ENCODE results near the gene ARHGAP35. TPM values are rescaled to one million over a fixed set of nuclear protein-coding genes. Genes with fewer than 3 reads are reported as not detected.
"Not testable (repeated sequence)": the region's sequence is repeated elsewhere in the genome, so short reads cannot be mapped to it uniquely, and the experiment has no call there.

Gene ARHGAP35
- total RNA-seq, 1 experiment from 2014 or later = 49.5 TPM

DNA sequence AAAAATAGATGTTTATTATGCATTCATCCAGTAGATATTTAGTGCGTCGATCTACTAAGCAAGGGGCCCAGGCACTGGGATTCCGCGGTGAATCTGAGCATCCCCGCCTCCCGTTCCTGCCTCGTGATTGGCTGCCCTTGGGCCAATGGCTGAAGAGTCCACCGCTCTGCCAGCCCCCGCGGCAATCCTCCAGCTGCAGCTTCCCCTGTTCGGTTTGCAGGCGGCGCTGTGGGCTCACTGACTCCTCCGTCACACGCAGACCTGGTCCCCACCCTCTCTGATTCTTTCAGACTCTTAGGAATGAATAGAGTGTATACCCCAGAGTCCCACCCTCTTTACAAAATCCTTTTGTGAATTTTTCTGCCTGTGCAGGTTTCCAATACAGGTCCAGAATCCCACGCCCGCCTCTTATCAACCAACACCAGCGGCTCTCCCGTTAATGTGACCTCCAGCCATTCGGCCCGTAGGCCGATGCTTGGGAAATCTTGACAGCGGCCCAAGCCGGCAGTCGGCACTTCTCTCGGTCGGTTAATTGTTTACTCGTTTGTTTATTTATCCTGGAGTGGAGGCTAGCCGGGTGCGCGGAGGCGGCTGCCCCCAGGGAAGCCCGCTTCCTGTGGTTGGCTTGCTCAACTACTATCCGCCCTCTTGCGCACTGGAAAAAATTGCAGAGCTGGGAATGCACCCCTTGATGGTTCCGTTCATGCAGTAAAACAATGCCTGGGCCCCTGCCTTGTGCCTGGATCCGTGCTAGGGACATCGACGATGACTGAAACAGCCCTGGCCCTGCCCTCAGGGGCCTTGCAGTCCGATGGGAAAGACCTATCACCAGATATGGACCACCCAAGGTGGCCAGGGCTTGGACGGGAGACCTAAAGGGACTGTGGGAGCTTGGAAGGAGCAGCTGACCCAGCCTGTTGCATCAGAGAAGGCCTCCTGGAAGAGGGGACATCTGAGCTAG lies 4.5 kb upstream of the ARHGAP35 start:
- no peaks in the 10 kb centered on the region for H3K4me1 ChIP-seq
- H3K9me3 ChIP-seq (replicated peaks) = no peaks in the 10 kb centered on the region
- peak overlapping the region; percentile 50 for H3K4me3 ChIP-seq
- no peaks in the 10 kb centered on the region for H3K27me3 ChIP-seq
- H3K36me3 ChIP-seq = no peaks in the 10 kb centered on the region
- DNase-seq = peak; percentile 96
- no peak overlapping the region for H3K27ac ChIP-seq

DNA sequence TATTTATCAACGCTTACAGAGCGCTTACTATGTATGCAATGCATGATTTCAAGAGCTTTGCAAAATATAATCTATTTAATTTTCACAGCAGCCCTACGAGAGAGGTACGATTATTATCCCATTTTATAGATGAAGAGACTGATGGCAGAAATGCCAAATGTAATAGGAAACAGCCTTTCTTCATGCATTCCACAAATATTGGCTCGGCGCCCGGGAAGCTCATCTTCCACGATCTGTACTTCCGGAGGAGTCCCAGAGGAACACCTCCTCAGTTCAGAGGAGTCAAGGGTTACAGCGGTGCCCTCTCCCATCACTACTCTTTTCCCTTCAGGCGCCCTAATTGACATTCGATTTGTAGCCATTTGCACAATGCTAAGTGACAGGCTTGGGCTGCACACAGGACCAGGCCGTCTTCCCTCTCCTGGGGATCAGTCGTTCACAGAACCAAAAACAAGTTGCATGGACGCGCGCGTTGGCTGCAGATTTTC lies 1.1 kb upstream of the ARHGAP35 start:
- peaks cover 15% of the 10 kb centered on the region for H3K4me1 ChIP-seq
- no peaks in the 10 kb centered on the region for H3K27me3 ChIP-seq
- DNase-seq = peak; percentile 95 to 96

DNA sequence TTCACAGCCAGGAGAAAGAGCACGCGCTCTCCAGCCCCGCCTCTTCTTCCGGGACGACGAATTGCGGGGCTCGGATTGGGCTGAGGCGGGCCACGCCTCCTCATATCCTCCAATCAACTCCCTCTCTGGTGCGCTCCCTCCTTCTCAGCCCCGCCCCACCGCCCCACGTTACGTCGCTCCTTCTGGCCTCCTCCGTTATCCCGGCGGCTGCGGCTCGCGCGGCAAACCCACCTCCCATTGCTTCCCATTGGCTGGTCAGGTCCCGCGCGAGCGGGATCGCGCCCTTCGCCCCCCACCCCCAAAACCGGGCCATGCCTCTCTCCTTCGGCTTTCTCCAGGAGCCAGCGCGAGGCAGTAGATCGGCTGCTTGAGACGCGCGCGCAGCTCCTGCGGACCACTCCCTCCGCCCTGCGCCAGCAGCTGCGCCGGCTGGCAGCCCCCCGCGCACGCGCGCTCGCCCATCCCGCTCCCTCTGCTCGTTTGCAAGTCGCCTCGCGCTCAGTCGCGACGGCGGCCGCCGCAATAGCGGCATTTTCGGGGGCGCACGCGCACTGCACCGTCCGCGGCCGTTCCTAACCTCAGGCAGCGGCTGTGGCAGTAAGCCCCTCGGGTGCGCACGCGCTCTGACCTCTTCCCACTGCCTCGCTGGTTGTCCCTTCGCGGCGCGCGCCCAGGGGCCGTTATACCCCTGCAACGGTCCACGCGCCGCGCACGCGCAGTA lies 512 bp upstream of the ARHGAP35 start:
- Histone ChIP-seq H3K9me3 (replicated peaks) (no peaks in the 10 kb centered on the region), H3K27me3 (no peaks in the 10 kb centered on the region), H3K4me3 (peak overlapping the region; percentile 81), H3K36me3 (no peaks in the 10 kb centered on the region), H3K27ac (peak overlapping the region; percentile 99), H3K4me1 (peaks cover 18% of the 10 kb centered on the region)
- peak; percentile 99 for DNase-seq

More for the DNA sequence above, 1.1 kb upstream of the ARHGAP35 start:
- peak overlapping the region; percentile 81 for H3K4me3 ChIP-seq
- H3K9me3 ChIP-seq (replicated peaks) = no peaks in the 10 kb centered on the region
- H3K36me3 ChIP-seq = no peaks in the 10 kb centered on the region
- peak overlapping the region; percentile 99 for H3K27ac ChIP-seq

- H3K4me3 ChIP-seq = peak overlapping the region; percentile 81
- no peaks in the 10 kb centered on the region for H3K36me3 ChIP-seq
- H3K9me3 ChIP-seq (replicated peaks) = no peaks in the 10 kb centered on the region
- peaks cover 23% of the 10 kb centered on the region for H3K4me1 ChIP-seq
- H3K27me3 ChIP-seq = no peaks in the 10 kb centered on the region
- H3K27ac ChIP-seq = peak overlapping the region; percentile 4; the same call in 1 of the 2 replicates
- peak in 1 of 2 experiments; percentile 41 for DNase-seq
These were observed 1.1 kb downstream of the ARHGAP35 start for GRCh38 chr19:46861691-46862502.

- Histone ChIP-seq H3K4me1 (peaks cover 27% of the 10 kb centered on the region), H3K9me3 (replicated peaks) (no peaks in the 10 kb centered on the region), H3K36me3 (no peaks in the 10 kb centered on the region), H3K27me3 (no peaks in the 10 kb centered on the region), H3K27ac (no peak overlapping the region), H3K4me3 (peak overlapping the region; percentile 81)
- DNase-seq = no peak
These were observed 1.7 kb downstream of the ARHGAP35 start for GRCh38 chr19:46862503-46862834.

- Histone ChIP-seq H3K4me3 (peak overlapping the region; percentile 81), H3K36me3 (no peaks in the 10 kb centered on the region), H3K27me3 (no peaks in the 10 kb centered on the region), H3K4me1 (peaks cover 27% of the 10 kb centered on the region), H3K27ac (no peak overlapping the region), H3K9me3 (replicated peaks) (no peaks in the 10 kb centered on the region)
- peak in 1 of 2 experiments; percentile 30 for DNase-seq
These were observed 2.3 kb downstream of the ARHGAP35 start for GRCh38 chr19:46862974-46863632.

DNA sequence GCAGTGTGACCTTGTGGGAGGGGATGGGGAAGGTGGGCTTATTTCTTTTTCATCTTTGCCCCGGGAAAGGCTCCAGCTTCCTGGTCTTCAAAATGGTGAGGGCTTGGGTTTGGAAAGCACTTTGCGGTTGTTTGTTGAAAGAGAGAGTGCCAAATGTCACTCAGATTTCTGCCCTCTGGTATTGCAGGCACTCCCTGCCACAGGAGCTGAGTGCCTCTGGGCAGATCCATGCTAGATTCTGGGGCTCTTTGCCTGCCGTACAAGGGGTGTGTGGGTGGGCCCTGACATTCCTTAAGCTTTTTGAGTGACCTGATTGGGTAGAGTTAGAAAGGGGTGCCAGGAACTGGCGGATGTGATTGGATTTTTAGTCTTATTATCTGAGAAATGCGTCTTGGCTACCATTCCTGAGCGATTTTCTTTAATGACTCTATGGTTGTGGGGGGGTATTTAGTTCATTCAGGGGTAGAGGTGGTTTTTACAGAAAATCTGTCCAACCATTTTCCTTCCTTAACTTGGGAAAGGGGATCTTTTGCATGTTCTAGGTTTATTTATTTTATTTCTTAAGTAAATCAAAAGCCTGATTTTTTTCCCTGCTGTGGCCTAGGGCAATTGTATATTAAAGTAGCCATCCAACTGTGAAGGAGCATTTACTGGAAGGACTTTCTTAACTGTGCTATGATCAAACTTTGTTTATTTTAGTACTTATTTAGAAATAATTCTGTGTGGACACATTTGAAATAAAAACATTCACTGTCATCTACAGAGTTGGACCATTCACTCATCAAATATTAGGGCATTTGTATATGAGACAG lies 3.2 kb downstream of the ARHGAP35 start:
- Histone ChIP-seq H3K9me3 (replicated peaks) (no peaks in the 10 kb centered on the region), H3K27me3 (no peaks in the 10 kb centered on the region), H3K4me1 (peaks cover 27% of the 10 kb centered on the region), H3K4me3 (peak overlapping the region; percentile 81), H3K27ac (no peak overlapping the region), H3K36me3 (no peaks in the 10 kb centered on the region)
- DNase-seq = peak; percentile 81 to 84

GRCh38 chr19:46866407-46867136 lies 5.8 kb downstream of the ARHGAP35 start:
- Histone ChIP-seq H3K36me3 (no peaks in the 10 kb centered on the region), H3K27me3 (no peaks in the 10 kb centered on the region), H3K27ac (no peak overlapping the region), H3K9me3 (replicated peaks) (no peaks in the 10 kb centered on the region), H3K4me1 (peaks cover 27% of the 10 kb centered on the region), H3K4me3 (no peak overlapping the region)
- no peak for DNase-seq

DNA sequence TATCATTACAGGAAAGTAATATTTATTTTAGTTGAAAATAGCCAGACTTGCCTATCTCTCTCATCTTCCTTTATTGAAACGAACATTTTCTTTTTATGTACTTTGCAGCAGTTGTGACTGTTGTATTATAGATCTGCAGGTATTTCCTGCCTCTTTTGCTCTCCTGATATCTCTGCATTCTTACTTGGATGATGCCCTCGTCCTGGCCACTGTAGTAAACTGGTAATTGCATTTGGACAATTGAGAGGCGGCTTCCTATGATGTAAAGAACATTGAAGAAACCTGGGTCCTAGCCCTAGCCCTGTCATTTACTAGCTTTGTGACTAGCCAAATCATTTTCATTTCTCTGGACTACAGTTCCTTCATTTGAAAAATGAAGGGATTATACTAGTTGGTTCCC lies 6.4 kb downstream of the ARHGAP35 start:
- Histone ChIP-seq H3K4me1 (peaks cover 27% of the 10 kb centered on the region), H3K27me3 (no peaks in the 10 kb centered on the region), H3K9me3 (replicated peaks) (no peaks in the 10 kb centered on the region), H3K36me3 (no peaks in the 10 kb centered on the region), H3K27ac (no peak overlapping the region), H3K4me3 (no peak overlapping the region)
- DNase-seq = no peak

DNA sequence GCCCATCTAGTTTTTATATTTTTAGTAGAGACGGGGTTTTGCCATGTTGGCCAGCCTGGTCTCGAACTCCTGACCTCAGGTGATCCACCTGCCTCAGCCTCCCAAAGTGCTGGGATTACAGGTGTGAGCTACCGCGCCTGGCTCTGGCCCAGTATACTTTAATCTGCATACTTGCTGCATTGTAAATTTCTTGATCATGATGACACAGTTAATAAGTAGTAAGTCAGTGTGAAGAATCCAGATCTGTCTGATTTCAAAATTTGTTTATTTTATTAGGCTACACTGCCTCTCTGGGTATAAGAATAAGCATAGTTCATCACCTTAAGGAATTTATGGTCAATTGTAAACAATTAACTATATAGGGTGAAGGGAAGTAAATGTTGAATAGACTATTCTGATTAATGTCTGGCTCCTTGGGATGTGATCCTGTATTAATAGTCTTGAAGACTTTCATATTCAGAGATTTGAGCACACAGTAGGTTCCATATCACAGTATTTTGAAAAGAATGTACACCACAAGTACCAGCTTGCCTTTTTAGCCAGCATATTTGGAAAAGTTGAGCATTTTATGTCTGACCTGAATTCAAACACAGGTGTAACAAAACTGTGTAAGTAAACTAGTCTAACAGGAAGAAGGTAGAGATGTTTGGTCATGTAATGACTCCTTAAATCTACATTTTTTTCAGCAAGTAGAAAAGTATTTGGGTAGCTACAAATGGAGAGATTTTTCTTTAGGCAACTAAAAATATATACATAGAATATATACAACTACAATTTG lies 7.4 kb downstream of the ARHGAP35 start:
- H3K9me3 ChIP-seq (replicated peaks) = no peaks in the 10 kb centered on the region
- H3K27ac ChIP-seq = no peak overlapping the region
- DNase-seq = no peak
- no peaks in the 10 kb centered on the region for H3K27me3 ChIP-seq
- H3K36me3 ChIP-seq = no peaks in the 10 kb centered on the region; the same call in 1 of the 2 replicates
- peaks cover 24% of the 10 kb centered on the region for H3K4me1 ChIP-seq
- H3K4me3 ChIP-seq = no peak overlapping the region

GRCh38 chr19:46871173-46871572 lies 10.4 kb downstream of the ARHGAP35 start:
- DNase-seq, H3K27me3 ChIP-seq: not testable (repeated sequence)

DNA sequence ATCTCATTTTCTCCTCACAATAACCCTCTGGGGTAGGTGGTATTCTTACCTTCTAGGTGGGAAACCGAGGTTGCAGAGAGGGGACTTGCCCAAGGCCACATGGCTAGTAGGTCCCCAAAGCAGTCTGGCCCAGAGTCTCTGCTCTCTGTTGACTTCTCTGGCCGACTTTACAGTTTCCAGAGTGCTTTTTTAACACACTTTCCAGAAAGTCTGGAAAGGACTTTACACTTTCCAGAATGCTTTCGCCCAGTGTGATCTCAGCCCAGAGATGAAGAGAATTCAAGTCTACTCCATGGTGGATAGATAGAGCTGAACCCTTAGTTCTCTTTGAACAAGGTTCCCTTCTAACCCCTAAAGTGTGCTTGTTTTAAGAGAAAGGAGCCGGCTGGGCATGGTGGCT lies 12.2 kb downstream of the ARHGAP35 start:
- no peaks in the 10 kb centered on the region for H3K9me3 ChIP-seq (replicated peaks)
- no peak overlapping the region for H3K4me3 ChIP-seq
- peaks cover 3% of the 10 kb centered on the region; the same call in 1 of the 2 replicates for H3K4me1 ChIP-seq
- H3K27me3 ChIP-seq = no peaks in the 10 kb centered on the region
- H3K27ac ChIP-seq = no peak overlapping the region
- no peaks in the 10 kb centered on the region; the same call in 1 of the 2 replicates for H3K36me3 ChIP-seq
- DNase-seq = no peak

More at GRCh38 chr19:46871173-46871572, 10.4 kb downstream of the ARHGAP35 start:
- H3K27ac ChIP-seq; H3K4me3 ChIP-seq; H3K9me3 ChIP-seq (replicated peaks); H3K36me3 ChIP-seq: not testable (repeated sequence)
- H3K4me1 ChIP-seq = peaks cover 12% of the 10 kb centered on the region

Data from SJCRH30 (cell line).